ENCODE data around the gene ATP2C2. TPM values are rescaled to one million over a fixed set of nuclear protein-coding genes. Genes with fewer than 3 reads are reported as not detected.
A peak's percentile ranks its signal among the peaks of the same experiment; 100 is the strongest.
"Not testable (repeated sequence)": the region's sequence is repeated elsewhere in the genome, so short reads cannot be mapped to it uniquely, and the experiment has no call there.

Gene ATP2C2
- total and polyA plus RNA-seq, 8 donors, result 11.2 to 52.8 (median 22.2) TPM

DNA sequence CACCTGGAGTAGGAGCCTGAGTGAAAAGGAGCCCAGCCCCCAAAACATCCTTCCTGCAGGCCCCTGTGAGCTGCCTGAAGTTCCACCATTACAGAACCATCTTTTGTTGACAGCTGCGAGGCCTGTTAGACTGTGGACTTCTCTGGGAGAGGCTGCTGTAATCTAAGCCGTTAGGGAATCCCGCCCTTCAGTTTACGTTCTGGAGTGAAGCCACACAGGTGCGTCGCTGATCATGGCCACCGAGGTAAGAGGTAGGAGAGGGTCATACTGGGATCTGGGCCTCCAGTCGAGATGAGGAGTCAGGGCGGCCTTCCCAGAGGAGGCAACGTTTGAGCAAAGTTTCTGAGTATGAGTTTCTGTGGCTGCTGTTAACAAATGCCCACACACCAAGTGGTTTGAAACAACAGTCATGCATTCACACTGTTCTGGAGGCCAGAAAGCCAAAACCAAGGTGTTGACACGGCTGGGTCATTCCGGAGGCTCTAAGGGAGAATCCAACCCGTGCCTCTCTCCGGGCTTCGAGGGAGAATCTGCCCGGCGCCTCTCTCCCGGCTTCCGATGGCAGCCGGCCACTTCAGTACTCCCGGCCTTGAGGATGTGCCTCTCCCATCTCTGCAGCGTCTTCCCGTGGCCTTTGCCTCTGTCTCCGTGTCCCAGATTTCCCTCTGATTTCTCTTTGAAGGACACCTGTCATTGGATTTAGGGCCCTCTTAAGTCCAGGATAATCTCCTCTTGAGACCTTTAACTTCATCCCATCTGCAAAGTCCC, 26.6 kb upstream of the ATP2C2 start:
- TF ChIP-seq, protein P1, sequence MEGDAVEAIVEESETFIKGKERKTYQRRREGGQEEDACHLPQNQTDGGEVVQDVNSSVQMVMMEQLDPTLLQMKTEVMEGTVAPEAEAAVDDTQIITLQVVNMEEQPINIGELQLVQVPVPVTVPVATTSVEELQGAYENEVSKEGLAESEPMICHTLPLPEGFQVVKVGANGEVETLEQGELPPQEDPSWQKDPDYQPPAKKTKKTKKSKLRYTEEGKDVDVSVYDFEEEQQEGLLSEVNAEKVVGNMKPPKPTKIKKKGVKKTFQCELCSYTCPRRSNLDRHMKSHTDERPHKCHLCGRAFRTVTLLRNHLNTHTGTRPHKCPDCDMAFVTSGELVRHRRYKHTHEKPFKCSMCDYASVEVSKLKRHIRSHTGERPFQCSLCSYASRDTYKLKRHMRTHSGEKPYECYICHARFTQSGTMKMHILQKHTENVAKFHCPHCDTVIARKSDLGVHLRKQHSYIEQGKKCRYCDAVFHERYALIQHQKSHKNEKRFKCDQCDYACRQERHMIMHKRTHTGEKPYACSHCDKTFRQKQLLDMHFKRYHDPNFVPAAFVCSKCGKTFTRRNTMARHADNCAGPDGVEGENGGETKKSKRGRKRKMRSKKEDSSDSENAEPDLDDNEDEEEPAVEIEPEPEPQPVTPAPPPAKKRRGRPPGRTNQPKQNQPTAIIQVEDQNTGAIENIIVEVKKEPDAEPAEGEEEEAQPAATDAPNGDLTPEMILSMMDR (IDR thresholded peaks at IDR 0.05), result no peak
- no peak overlapping the region for H3K4me3 ChIP-seq
- peaks cover 0 to 14% of the 10 kb centered on the region in 2 donors for H3K9me3 ChIP-seq
- DNase-seq (no peak), ATAC-seq (no peak)
- intact Hi-C loops (cut with DNase I), result no loop called here
- H3K27me3 ChIP-seq, result no peaks in the 10 kb centered on the region
- no peak overlapping the region for H3K27ac ChIP-seq
- H3K36me3 ChIP-seq, result no peaks in the 10 kb centered on the region
- peaks cover 0 to 9% of the 10 kb centered on the region in 2 donors for H3K4me1 ChIP-seq

DNA sequence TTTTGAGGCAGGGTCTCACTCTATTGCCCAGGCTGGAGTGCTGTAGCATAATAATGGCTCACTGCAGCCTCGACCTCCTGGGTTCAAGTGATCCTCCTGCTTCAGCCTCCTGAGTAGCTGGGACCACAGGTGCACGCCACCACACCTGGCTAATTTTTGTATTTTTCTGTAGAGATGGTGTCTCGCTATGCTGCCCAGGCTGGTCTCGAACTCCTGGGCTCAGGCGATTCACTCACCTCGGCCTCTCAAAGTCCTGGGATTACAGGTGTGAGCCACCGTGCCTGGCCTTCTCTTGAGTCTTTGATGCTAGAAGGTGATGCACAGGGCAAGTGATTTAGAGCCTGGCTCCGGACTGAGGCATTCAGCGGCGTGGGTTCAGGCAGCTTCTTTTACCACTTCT, 24.5 kb upstream of the ATP2C2 start:
- H3K36me3 ChIP-seq; DNase-seq; H3K9me3 ChIP-seq; ATAC-seq; H3K27me3 ChIP-seq; H3K4me1 ChIP-seq; intact Hi-C loops (cut with DNase I); H3K4me3 ChIP-seq: not testable (repeated sequence)
- peak overlapping the region in 1 of 2 donors; percentile 20 for H3K27ac ChIP-seq

DNA sequence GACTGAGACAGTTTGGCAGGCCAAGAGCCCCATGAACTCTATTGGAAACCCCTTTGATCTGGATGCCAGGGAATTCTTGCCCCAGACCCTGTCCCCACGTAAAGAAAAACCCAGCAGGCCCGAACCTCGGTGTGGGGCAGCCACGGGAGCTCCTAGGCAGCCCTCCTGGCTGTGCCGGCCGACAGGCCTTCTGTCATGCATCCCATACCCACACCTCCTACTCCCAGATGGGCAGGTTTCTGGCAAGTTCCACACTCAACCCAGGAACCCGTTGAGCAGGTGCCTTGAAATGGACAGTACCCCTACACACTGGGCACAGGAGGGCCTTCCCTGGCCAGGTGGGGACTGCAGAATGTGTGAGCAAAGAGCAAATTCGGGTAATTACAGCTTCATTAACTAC, 23.6 kb upstream of the ATP2C2 start:
- no peaks in the 10 kb centered on the region for H3K36me3 ChIP-seq
- peaks cover 0 to 9% of the 10 kb centered on the region in 2 donors for H3K4me1 ChIP-seq
- H3K9me3 ChIP-seq, result no peaks in the 10 kb centered on the region
- no peaks in the 10 kb centered on the region for H3K27me3 ChIP-seq
- ATAC-seq (no peak), DNase-seq (no peak)
- H3K27ac ChIP-seq, result peak overlapping the region in 1 of 2 donors; percentile 20
- no peak overlapping the region for H3K4me3 ChIP-seq
- intact Hi-C loops (cut with DNase I), result no loop called here
- TF ChIP-seq, protein P1 (IDR thresholded peaks at IDR 0.05), result no peak

DNA sequence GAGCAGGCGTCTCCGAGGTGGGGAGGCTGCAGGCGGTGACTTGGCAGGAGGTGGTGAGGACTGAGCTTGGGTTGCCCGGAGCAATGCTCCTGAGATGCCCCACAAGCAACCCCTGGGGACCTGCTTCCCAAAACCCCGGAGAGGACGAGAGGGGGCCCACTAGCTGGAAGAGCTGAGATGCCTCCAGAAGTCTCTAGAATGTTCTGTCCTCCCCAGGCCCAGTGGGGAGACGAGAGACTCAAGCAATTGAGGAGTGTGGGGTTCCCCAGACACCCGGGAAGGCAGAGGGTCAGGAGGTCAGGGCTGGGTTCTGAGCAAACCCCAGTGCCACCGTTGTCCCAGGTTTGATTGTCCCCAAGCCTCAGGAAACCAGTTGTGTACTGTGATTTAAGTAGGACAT, 21.2 kb upstream of the ATP2C2 start:
- intact Hi-C loops (cut with DNase I), result no loop called here
- H3K4me3 ChIP-seq, result no peak overlapping the region
- H3K4me1 ChIP-seq, result no peaks in the 10 kb centered on the region
- H3K9me3 ChIP-seq, result no peaks in the 10 kb centered on the region
- H3K36me3 ChIP-seq, result no peaks in the 10 kb centered on the region
- H3K27me3 ChIP-seq, result no peaks in the 10 kb centered on the region
- DNase-seq (no peak), ATAC-seq (no peak)
- TF ChIP-seq, protein P1 (IDR thresholded peaks at IDR 0.05), result no peak
- no peak overlapping the region for H3K27ac ChIP-seq

DNA sequence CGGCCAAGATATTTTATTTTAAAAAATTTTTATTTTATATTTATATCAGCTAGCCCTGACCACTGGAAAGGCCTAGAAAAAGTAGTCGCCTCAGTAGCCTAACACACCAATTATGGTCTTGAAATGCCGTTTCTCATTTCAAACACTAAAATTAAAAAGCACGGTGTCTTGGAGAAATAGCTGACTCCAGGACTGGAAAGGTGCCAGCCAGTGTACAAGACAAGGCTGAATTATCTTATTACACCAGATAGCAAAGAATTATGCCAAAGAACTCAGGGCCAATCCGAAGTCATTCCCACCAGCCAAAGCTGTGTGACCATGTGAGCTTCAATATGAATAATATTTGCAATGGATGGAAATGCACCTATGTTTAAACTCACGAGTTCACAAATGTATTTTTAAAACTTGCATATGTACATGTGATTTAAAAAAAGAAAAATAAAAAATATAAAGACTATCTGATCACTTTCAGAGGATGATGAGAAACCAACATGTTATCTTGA, 19.9 kb upstream of the ATP2C2 start:
- intact Hi-C loops (cut with DNase I), result no loop called here
- Histone ChIP-seq H3K27me3 (no peaks in the 10 kb centered on the region), H3K27ac (no peak overlapping the region), H3K4me3 (no peak overlapping the region), H3K4me1 (no peaks in the 10 kb centered on the region), H3K9me3 (no peaks in the 10 kb centered on the region), H3K36me3 (no peaks in the 10 kb centered on the region)
- ATAC-seq (no peak), DNase-seq (no peak)
- TF ChIP-seq, protein P1 (IDR thresholded peaks at IDR 0.05), result no peak
